HG03378 (cell line): ENCODE results near the gene BAZ1B.
"Not testable (repeated sequence)": the region's sequence is repeated elsewhere in the genome, so short reads cannot be mapped to it uniquely, and the experiment has no call there.

Source experiments
- ATAC-seq: cut with Tn5 transposase; IDR thresholded peaks from one replicate; pipeline ENCODE4 v1.9.1; 2021; ENCODE audit warnings: mild to moderate bottlenecking, moderate library complexity; ENCODE audit not compliant: unreplicated experiment

Gene BAZ1B

DNA sequence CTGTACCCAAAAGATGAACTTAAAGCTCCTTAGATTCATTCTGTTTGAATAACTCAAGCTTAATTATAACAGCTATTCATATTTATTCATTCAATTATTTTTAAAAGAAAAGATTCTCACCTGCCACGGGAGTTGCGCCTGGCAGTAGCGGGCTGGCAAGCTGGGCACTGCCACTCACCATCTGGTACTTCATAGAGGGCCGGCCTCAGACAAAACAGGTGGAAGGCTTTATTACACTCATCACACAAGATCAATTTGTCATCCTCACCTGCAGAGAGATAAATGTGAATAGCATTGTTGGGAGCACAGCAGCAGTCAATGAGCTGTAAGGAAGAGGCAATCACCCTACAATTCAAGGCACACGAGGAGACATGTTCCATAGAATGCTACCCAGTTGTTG, 72.7 kb downstream of the BAZ1B start:
- no peak for ATAC-seq

DNA sequence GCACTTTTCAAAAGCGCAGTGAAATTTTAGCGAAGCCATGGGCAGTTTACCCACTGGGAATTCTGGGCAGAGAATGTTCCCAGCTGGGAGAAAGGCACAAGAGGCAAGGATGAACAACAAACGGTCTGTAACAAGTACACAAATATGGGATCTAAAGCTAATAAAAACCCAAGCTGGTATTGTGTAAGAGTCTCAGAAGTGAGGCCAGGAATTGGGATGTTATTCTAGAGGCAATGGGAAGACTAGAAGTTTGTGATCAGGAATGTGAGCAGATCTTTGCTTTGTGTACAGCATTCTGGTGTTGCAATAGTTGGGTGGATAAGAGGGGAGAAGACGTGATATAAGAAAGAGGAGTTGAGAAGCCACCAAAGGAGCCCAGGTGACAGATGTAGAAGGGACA, 73.5 kb downstream of the BAZ1B start:
- no peak for ATAC-seq

DNA sequence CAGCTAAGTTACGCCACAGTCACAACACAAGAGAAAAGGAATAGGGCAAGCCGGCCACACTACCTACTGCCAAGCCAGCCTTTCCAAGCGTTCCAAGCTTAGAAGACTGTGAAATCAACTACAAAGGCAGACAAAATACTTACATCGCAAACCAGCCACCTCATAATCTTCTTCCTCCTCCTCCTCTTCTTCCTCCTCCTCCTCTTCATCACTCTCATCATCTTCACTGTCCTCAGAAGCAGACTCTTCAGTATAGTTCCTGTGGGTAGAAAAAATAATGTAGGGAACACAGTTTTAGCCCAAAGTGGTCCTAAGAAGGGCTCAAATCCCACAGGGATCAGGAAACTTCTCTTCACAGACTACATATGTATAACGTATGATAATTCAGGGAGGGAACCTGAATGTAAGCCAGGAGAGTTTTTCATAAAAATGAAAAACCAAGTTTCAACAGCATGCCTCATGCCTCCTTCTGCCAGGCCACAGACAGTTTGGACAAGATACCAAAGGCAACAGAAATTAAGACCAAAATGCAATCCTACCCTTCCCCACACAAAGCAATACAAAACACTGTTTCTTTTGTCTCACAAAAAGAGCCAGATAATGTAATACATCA, 74.9 kb downstream of the BAZ1B start:
- ATAC-seq: no peak

DNA sequence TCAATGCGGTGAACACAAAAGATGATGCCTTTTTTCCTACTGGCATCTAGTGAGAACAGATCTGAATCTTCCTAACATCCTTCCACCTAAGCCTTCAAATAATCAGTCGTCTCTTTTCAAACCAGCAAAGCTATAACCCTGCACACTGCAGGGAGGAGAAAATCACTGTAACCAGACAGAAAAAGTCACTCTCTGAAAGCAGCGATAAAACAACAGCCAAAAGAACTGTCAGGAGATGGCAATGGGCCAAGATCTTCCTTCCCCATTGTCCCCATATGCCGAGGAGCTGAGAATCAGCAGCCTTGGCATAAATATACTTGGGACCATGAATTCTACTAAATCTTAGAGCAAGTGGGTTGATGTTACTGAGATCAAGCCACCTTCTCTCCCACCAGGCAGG, 75.4 kb downstream of the BAZ1B start:
- ATAC-seq: no peak

DNA sequence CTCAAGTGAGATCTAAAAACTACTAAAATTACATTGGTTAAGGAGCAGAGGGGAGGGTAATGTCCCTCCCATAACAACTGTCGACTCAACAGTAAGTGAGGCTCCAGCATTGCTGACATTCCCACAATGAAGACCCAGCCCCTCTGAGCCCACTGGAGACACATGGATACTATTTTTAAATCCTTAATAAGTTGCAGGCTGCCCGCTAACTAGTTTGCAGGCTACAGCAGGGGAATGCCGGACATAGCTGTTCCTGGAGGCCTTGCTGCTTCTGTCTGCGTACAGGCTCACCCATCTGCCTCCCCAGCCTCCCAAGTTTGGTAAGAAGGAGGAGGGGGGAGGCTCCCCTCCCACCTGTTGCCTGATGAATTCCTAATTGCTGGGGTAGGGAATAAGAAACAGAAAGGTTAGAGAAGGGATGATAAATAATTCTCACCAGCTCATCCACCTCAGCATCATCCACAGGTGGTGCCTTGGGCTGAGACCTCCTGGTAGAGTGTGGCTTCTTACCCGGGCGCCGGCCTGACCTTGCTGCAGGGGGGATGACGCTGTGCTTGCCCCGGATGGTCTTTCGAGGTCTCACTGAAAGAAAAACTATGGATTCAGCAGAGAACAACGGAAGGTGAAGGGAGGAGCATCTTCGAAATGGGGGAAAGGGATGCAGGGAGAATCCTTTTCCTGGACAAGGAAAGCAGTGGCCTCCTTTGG, 78.4 kb downstream of the BAZ1B start:
- no peak for ATAC-seq

DNA sequence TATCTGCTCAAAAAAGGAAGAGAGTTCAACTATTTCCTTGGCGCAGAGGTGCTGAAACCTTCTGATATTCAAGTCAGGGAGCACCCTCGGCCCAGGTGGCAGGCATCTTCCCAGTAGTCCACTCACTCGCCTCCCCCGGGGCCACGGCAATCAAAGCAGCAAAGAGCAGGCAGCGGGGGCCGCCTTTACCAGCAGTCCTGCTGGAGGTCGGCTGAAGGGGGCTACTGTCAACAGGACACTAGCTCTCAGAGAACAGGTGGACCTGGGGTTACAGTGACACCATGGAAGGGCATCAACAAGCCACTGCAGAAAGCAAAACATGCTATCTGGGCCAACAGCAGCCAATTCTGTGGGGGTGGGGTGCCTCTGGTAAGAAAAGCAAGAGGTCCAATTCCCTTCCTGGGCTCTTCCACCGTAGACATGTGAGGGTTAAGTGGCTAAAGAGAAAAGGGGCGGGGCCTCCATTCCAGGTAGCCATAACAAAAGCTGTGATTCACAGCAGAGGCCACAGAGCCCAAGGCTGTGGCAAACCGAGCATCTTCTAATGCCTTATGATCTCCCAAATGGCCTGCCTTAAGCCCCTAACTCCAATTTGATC, 79.1 kb downstream of the BAZ1B start:
- ATAC-seq: no peak

DNA sequence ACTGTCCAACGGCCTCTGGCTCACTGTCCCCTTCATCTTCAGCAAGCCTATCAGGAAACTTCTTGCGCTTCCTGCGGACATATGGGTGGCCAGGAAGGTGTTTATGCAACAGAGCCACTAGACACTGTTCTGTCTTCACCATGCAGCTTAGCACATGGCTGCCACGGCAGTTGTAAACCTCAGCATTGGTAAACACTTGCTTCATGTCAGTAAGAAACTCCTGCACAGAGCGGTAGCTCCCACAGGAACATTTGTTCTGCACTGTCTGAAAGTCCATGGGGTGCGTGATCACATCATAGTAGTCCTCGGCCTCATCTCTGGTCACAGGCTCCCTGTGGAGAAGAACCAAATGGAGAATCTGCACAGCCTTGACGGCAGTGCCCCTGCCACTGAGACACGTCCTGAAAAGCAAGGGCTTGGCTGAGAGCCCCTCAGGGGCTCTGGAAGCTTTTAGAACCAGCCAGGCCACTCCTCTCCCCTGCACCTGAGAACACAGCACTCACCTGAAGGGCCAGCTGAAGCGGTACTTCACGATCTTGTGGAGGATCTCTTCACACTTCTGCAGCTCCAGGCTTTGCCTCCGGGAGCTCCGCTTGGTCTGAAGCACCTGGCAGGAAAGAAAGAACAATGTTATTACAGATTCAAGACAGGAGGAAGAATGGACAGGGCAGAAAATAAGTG, 79.7 kb downstream of the BAZ1B start:
- no peak for ATAC-seq

DNA sequence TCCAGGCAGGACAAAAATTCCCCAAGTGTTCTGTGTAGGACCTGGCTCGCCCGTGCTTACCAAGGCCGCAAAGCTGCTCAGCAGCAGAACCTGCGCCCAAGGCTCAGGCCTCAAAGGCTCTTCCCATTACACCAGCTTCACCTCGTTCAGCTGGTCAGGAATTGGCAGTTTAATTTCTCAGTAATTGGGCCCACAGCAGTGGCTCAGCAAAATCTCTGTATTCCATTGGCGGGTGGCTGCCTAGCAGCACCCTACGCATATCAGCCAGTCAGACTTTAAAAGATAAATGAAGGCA, 82.7 kb downstream of the BAZ1B start:
- no peak for ATAC-seq

DNA sequence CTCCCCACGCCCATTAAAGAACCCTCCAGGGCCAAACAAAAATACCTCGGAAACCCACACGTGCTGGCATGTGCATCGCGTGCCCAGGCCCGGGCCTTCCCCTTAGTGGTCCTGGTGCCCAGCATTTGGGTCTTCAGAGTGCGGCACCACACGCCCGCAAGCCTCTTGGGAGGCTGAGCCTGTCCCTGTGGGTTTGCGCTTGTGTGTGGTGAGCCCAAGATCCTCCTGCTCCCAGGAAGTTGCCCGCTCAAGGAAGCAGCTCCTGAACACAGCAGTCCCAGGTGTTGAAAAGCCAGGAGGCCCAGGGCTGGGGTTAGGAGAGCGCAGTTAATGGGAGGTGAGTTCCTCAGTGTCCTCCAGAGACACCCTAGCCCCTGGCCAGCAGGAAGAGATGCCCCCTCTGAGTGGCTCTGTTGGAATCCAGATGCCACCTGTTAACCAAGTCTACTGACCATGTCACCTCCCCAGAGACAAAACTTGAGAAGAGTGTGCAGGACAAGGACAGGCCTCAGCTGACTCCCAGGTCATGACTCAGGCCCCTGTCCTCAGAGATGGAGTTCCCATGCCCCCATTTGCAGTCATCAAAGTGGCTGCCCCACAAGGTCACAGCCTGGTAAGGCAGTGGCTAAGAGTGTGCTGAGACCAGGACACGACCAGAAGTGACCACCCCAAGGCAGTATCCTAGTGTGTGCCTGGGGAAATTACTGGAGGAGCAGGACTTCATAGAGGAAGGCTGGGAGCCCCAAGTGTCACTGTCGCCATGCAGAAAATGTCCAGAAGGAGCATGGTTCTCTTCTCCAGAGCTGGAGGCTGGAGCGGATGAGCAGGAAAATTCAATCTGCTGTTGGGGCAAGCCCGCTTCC, 83.3 kb downstream of the BAZ1B start:
- no peak for ATAC-seq

DNA sequence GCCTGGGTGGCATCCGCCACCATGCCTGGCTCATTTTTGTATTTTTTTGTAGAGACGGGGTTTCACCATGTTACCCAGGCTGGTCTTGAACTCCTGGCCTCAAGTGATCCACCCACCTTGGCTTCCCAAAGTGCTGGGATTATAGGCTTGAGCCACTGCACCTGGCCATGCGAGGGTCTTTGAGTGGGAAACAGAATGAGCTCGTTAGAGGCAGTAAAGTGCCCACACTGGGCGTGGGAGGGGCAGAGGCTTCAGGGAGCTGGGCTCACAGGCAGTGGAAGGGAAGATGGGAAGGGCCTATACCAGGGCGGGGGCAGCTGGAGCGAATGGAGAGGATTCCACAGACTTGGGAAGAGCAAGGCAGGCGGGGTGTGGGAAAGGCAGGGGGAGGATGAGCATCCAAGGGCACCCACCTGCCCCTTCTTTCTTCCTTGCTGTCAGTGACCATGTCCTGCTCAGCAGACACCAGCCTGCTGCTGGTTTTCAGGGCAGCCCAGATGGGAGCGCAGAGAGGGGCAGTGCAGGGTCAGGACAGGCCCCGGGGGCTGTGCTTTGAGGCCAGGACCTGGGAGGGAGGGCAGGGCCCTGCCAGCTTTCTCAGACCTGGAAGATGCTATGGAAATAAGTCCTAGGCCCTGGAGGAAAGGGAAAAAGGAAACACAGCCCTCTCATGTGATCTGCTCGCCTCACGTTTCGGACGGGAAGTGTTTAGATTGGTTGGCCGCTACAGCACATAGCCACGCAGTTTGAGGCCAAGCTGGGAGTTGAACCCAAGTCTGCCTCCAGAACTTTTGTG, 84.3 kb downstream of the BAZ1B start:
- no peak for ATAC-seq

DNA sequence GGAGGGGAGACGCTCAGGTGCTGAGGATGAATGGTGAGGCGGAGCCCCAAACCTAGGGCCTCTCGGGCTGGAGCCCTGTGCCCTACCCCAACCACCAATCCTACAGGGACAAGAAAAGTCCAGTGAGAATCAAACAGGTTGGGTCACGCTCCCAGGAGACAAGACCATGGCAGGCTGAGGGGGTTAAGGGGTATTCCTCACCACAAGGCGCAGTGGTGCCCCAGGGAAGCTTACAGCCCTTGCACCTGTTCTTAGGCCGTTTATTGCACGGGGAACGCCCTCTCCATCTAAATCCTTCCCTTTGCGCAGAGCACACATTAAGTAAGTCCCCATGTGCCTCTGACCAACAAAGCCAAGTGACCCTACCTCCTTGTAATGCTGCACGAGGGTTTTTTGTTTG, 85.0 kb downstream of the BAZ1B start:
- no peak for ATAC-seq

DNA sequence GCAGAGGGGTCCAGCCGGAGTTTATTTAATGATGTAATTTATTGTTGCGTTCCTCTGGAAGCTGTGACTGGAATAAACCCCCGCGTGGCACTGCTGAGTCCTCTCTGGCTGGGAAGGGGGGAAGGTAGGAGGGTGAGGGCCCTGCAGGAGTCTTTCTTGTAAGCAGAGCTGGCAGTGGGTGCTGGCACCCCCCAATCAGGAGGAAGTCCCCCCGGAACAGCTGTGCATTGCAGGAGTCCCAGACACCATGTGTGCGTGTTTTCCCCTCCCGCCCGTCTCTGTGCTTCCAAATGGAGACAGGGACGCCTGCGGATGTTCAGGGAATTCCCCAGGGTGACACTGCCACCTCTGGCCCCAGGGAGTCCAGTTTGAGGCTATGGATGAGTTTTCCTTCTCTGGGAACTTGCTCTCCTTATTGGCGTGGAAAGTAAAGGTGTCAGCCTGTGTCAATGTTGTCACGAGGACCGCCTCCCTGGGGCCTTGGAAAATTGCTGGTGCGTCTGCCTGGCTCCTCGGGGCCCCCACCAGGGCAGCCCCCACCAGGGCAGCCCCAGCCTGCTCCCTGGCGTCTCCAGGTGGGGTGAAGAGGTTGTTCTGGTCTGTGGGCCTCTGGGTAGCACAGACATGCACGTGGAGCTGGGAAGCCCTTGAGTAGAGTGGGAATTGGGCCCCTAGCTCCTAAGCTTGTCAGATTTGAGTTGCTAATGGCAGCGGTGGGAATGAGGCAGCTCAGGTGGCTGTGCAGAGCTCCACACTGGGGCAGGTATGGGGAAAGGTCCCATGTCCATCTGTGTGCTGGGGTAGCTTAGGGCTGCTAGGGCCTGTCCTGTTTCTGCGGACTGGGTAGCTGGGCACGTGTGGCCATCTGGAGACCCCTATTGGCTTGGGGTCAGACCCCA, 85.8 kb downstream of the BAZ1B start:
- no peak for ATAC-seq

DNA sequence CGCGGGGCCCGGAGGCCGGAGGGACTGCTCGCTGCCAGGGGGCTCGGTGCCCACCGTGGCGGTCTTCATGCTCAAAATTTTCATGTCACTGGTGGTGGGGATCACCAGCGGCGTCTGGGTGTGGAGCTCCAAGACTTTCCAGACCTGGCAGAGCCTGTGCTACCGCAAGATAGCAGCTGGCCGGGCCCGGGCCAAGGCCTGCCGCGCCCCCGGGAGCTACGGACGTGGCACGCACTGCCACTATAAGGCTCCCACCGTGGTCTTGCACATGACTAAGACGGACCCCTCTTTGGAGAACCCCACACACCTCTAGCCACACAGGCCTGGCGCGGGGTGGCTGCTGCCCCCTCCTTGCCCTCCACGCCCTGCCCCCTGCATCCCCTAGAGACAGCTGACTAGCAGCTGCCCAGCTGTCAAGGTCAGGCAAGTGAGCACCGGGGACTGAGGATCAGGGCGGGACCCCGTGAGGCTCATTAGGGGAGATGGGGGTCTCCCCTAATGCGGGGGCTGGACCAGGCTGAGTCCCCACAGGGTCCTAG, 86.6 kb downstream of the BAZ1B start:
- no peak for ATAC-seq

DNA sequence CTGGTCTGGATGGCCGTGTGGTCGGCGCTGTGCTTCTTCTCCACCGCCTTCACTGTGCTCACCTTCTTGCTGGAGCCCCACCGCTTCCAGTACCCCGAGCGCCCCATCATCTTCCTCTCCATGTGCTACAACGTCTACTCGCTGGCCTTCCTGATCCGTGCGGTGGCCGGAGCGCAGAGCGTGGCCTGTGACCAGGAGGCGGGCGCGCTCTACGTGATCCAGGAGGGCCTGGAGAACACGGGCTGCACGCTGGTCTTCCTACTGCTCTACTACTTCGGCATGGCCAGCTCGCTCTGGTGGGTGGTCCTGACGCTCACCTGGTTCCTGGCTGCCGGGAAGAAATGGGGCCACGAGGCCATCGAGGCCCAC, 87.4 kb downstream of the BAZ1B start:
- no peak for ATAC-seq

DNA sequence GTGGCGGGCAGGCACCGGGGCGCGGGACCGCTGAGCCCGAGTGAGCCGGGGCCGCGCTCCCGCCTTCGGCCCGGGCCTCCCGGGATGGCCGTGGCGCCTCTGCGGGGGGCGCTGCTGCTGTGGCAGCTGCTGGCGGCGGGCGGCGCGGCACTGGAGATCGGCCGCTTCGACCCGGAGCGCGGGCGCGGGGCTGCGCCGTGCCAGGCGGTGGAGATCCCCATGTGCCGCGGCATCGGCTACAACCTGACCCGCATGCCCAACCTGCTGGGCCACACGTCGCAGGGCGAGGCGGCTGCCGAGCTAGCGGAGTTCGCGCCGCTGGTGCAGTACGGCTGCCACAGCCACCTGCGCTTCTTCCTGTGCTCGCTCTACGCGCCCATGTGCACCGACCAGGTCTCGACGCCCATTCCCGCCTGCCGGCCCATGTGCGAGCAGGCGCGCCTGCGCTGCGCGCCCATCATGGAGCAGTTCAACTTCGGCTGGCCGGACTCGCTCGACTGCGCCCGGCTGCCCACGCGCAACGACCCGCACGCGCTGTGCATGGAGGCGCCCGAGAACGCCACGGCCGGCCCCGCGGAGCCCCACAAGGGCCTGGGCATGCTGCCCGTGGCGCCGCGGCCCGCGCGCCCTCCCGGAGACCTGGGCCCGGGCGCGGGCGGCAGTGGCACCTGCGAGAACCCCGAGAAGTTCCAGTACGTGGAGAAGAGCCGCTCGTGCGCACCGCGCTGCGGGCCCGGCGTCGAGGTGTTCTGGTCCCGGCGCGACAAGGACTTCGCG, 88.0 kb downstream of the BAZ1B start:
- no peak for ATAC-seq

DNA sequence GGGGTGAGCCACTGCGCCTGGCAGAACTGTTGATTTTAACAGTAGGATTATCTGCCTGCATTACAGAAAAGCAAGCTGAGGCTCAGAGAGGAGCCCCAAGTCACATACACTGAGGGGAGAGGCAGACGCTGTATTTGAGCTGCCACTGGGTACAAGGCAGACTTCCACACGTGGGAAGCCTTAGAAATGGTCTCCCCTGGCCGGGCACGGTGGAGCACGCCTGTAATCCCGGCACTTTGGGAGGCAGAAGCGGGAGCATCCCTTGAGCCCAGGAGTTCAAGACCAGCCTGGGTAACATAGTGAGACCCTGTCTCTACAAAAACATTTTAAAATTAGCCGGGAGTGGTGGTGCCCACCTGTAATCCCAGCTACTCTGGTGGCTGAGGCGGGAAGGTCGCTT, 89.4 kb downstream of the BAZ1B start:
- ATAC-seq: no peak

DNA sequence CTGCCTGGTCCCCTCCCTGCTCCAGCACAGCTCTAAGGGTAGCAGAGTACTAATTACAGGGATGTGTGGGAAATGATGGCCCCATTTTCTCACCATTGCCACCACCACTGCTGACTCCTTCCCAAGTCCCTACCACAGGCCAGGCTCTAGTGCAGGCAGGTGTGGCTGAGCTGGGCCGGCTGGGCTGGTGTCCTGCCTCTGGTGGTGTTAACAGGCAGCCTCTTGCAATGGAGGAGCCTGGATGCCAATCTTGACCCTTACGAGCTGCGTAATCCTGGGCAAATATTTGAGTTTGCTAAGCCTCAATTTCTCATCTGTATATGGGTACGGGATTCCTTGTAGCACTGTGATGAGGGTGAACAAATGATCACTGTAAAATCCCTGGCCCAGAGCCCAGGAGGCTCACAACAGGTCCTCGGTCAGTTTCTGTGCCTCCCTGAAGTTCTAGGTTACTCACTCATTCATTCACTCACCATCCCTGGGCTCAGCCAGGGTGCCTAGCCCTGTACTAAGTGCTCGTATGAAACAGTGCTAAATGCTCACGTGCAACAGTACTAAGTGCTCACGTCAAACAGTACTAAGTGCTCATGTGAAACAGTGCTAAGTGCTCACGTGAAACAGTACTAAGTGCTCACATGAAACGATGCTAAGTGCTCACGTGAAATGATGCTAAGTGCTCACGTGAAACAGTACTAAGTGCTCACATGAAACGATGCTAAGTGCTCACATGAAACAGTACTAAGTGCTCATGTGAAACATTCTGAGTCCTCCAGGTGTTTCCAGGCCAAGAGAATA, 90.9 kb downstream of the BAZ1B start:
- no peak for ATAC-seq

DNA sequence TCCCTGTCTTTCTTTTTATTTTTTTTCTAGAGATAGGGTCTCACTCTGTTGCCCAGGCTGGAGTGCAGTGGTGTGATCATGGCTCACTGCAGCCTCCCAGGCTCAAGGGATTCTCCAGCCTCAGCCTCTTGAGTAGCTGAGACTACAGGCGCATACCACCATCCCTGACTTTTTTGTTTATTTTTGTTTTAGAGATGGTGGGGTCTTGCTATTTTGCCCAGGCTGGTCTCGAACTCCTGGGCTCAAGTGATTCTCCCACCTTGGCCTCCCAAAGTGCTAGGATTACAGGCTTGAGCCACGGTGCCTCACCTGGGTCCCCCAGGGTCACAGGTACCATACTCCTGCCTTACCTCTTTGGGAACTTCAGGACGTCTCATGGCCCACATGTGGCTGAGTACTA, 91.6 kb downstream of the BAZ1B start:
- ATAC-seq: not testable (repeated sequence)
